Measurements from ENCODE around the gene CSMD2.

The CSMD2 gene

GRCh38 chr1:33982419-33982818 lies 182.6 kb downstream of the CSMD2 start:
- H3K4me3 ChIP-seq (ENCODE audit: control insufficient read depth, low read depth, low read length) = no peak overlapping the region
- DNase-seq (ENCODE audit: low read depth) = no peak
- TF ChIP-seq CTCF (IDR thresholded peaks at IDR 0.05; ENCODE audit: control insufficient read depth, insufficient read depth, low read depth, low read length, missing control alignments) = no peak

DNA sequence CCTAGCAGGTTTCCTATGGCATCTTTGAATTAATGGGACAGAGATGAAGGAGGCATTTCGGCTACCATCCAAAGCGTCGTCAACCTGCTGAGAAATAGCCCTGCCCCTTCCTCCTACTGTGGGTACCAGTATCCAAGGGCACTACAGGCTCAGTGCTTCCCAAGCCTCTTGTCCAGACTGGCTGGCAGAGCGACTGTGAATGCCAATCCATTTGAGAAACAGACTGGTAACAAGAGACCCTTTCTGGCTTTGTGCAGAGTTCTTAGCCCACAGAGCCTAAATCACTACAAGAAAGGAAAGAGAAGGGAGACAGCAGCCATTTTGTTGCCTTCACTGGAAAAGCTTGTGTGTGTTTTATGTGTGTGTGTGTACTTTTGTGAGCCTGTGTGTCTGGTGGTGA lies 185.7 kb downstream of the CSMD2 start:
- no peak overlapping the region for H3K4me3 ChIP-seq (ENCODE audit: control insufficient read depth, low read depth, low read length)
- DNase-seq (ENCODE audit: low read depth) = no peak
- TF ChIP-seq CTCF (IDR thresholded peaks at IDR 0.05; ENCODE audit: control insufficient read depth, insufficient read depth, low read depth, low read length, missing control alignments) = no peak

GRCh38 chr1:33975961-33976360 lies 189.1 kb downstream of the CSMD2 start:
- TF ChIP-seq CTCF (IDR thresholded peaks at IDR 0.05; ENCODE audit: control insufficient read depth, insufficient read depth, low read depth, low read length, missing control alignments) = no peak
- DNase-seq (ENCODE audit: low read depth) = no peak
- no peak overlapping the region for H3K4me3 ChIP-seq (ENCODE audit: control insufficient read depth, low read depth, low read length)

GRCh38 chr1:33973799-33974545 lies 191.1 kb downstream of the CSMD2 start:
- TF ChIP-seq CTCF (IDR thresholded peaks at IDR 0.05; ENCODE audit: control insufficient read depth, insufficient read depth, low read depth, low read length, missing control alignments) = no peak
- no peak overlapping the region for H3K4me3 ChIP-seq (ENCODE audit: control insufficient read depth, low read depth, low read length)
- no peak for DNase-seq (ENCODE audit: low read depth)

DNA sequence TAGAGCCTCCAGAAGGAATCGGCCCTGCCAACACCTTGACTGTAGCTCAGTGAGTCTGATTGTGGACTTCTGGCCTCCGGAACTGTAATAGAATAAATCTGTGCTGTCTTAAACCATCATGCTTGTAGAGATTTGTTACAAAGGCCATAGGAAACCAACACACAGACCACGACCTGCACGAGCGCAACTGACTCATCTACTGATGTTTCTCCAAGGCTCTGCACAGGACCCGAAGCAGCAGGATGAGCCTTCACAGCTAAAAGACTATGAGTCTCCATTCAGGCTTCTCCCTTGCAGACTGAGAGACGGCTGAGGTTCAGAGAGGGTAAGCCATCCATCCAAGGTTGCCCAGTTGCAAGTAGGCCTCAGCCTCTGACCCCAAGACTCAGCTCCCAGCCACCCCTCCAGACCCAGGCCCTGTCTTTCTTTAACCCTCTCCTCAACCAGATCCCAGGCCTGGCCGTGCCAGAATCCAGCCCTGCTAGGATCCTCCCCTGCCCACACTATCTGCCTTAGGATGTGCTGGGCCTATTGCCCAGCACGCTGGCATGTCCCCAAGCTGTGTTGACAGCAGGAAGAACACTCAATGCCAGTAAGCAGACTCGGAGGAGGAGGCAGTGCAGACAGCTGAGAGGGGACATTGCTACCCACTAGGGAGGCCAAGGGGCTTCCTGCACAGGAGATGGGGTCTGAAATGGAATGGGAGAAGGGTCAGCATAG lies 192.2 kb downstream of the CSMD2 start:
- TF ChIP-seq CTCF (IDR thresholded peaks at IDR 0.05; ENCODE audit: control insufficient read depth, insufficient read depth, low read depth, low read length, missing control alignments) = no peak
- peak; percentile 45 for DNase-seq (ENCODE audit: low read depth)
- no peak overlapping the region for H3K4me3 ChIP-seq (ENCODE audit: control insufficient read depth, low read depth, low read length)

DNA sequence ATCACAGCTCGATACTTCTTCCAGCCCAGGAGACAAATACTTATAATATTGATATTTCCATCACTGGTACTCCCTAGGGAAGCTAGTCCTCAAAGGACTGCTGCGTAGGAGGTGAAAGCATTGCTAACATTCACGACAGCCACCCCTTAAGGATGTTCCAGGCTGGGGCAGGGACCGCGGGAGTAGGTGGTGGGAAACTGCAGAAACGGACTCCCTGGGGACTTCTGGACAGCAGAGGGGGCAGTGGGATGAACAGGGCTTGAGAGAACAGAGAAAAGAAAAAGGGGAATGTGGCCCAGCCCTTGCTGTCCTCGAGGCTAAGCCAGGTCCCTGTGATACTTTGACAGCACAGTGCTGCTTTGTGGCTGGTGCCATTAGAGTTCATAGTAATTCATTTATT lies 193.1 kb downstream of the CSMD2 start:
- H3K4me3 ChIP-seq (ENCODE audit: control insufficient read depth, low read depth, low read length) = no peak overlapping the region
- no peak for TF ChIP-seq CTCF (IDR thresholded peaks at IDR 0.05; ENCODE audit: control insufficient read depth, insufficient read depth, low read depth, low read length, missing control alignments)
- no peak for DNase-seq (ENCODE audit: low read depth)
